Stimulated activated naive CD8-positive, alpha-beta T cell treated with anti-CD3 and anti-CD28 coated beads, Interleukin-15, Interleukin-2, amounts not matched to agents 100 U/mL and 50 U/mL, for 24 hours (primary cell): ENCODE measurements around the gene OSMR.

Source experiments
- ATAC-seq: fragments of 150-1000 bp; cut with Tn5 transposase; one replicate; pipeline ENCODE4 v1.10.0; 2021
- DNase-seq: peaks from one replicate; pipeline ENCODE4 v3.0.0; 2021

OSMR gene

DNA sequence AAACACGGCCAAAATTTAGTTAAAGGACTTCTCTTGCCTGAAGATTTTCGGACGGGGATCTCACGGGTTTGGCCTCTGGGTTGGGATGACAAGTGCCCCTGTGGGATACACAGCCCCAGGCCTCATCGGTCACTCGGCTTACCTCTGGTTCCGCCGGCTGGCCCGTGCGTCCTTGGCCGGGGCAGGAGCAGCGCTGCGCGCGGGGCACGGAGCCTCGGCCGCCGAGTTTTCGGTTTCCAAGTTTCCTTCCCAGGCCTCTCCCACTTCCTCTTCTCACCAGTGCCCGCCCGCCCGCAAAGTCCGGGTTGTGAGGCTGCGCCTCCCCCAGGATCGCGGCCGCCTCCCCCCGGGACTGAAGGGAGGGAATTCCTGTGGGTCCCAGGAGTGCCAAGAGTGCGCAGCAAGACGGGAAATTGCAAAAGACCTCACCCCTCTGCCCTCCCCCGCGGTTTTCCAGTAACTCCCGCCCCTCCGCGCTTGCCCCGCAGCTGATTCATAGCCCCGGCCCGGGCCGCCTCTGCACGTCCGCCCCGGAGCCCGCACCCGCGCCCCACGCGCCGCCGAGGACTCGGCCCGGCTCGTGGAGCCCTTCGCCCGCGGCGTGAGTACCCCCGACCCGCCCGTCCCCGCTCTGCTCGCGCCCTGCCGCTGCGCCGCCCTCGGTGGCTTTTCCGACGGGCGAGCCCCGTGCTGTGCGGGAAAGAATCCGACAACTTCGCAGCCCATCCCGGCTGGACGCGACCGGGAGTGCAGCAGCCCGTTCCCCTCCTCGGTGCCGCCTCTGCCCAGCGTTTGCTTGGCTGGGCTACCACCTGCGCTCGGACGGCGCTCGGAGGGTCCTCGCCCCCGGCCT lies at the start of gene OSMR:
Gene OSMR (plus strand): TSS at position 487 of the 853 bp plus-strand sequence. CDS start 23,033 bp downstream, outside the sequence.
- DNase-seq, result peak; percentile 27
- ATAC-seq, result peak; percentile 46

DNA sequence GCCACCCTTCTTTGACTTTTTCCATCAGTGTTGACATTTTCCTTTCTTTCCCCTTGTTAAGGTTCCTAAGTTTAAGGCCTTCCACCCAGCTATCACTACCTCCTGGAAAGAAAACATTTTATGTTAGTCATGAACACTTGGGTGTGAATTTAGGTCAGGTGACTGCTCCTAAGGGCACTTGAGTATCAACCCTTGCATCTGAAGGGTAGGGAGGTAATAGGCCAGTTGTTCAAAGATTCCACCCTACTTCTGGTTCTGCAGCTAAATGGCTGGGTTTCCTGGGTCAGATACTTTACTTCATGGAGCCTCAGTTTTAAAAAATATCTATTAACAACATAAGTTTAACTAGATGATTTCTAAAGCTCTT lies 49.1 kb upstream of the OSMR start:
- DNase-seq (no peak), ATAC-seq (peak; percentile 34)

DNA sequence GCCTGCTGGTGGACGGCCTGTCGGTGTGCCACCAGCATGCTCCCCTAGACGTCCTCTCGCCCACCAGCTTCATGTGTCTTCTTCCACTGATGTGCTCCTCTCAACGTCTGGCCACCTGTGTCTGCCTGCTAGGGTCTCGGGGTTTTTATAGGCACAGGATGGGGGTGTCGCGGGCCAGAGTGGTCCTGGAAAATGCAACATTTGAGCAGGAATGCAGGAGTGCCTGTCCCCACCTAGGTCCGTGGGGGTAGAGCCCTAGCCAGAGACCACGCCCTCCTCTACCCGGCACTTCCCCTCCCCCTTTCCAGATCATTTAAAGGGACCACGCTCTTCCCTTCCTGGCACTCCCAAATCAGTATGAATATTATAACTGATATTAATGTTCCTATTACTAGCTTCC lies 48.0 kb upstream of the OSMR start:
- no peak for ATAC-seq
- DNase-seq, result no peak

DNA sequence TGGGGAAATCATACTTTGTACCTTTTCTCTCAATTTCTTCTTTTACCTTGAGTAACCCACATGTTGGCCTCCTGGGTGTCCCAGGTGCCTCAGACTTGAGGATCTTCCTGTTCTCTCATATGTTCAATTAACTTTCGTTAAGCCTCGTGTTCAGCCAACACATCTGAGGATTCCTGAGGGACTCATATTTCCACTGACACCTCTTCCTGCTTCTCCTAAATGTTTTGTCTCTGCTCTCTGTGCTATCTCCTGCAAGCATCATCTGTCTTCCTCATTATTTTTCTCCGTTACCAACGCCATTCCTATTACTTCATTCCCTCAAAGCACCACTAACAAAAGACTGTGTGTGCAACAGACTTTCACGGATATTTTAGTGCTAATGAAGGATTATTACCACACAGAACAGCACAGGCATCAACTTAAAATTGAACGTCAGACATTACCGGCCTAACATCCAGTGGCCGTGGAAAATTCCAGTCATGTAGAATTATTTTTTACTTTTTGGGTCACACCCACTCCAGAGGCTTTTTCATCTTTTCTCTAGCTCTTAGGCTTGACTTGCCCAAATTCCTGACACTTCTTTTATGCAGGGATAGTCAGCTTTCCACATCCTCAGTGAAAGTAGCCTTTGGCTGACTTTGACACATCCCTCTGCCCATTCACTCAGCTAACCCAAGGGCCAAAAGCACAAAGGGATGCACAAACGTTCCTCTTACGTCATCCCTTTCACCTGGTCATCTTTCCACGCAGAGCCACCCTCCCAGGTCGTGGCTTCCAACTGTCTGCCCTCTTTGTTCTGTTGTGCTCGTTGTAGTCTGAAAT lies 46.0 kb upstream of the OSMR start:
- DNase-seq (no peak), ATAC-seq (no peak)

DNA sequence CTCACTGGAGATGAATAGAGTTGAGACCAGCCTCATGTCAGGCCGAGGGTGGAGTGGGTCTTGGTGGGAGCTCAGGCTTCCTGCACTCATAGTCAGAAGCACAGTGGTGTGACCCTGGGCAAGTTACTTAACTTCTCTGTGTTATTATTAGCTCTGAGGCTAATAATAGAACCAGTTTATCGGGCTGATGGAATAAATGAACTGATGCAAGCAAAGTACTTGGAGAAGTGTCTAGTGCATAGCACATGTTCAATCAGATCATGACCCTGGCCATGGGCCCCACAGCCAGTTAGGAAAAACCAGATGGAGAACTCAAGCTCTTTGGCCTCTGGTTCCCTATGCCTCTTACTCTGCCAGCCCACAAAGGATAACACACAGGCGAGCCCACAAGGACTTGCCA lies 45.3 kb upstream of the OSMR start:
- ATAC-seq (no peak), DNase-seq (no peak)

DNA sequence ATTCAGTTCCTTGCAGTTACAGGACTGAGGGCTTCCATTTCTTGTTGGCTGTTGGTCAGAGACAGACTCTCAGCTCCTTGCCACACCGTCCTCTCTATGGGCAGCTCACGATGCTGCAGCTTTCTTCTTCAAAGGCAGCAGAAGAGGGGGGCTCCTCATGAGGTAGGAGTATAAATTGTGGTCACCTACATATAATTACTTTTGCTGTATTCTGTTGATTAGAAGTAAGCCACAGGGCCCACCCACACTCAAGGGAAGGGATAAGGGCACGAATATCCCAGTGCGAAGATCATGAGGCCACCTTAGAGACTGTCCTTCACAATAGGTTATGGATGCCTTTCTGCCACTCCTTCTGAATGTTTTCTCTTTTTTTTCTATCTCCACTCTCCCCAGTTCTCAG lies 43.7 kb upstream of the OSMR start:
- ATAC-seq (no peak), DNase-seq (no peak)

DNA sequence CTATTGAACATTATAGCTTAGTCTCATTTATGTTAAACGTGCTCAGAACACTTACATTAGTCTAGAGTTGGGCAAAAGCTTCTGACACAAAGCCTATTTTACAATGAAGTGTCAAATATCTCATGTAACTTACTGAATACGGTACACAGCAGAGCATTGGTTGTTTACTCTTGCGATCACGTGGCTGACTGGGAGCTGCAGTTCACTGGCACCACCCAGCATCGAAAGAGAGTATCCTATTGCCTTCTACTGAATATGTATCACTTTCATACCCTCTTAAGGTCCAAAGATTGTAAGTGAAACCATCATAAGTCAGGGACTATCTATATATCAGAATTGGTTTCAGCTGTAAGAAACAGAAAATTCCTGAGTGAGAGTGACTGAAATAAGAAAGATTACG lies 42.6 kb upstream of the OSMR start:
- ATAC-seq (no peak), DNase-seq (no peak)

DNA sequence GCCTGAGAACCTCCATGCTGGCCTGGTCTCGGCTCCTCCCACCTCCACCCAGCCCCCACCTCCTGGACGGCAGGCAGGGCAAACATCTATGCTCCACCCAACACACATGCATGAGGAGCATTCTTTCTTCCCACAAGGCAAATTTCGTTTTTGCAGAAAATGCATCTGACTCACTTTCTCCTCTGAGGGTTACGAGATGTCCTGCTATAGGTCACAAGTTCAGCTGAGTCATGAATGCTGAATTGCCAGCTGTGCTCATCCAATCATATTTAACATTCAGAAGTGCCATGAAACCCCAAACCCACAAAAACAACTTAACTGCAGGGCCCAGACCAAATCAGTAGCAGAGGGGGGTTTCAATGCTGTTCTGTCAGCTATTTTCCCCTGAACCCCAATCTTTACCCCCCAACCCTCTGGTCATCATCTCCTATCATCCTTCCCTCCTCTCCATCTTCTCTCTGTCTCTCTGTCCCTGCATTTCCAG lies 39.0 kb upstream of the OSMR start:
- DNase-seq (no peak), ATAC-seq (no peak)

DNA sequence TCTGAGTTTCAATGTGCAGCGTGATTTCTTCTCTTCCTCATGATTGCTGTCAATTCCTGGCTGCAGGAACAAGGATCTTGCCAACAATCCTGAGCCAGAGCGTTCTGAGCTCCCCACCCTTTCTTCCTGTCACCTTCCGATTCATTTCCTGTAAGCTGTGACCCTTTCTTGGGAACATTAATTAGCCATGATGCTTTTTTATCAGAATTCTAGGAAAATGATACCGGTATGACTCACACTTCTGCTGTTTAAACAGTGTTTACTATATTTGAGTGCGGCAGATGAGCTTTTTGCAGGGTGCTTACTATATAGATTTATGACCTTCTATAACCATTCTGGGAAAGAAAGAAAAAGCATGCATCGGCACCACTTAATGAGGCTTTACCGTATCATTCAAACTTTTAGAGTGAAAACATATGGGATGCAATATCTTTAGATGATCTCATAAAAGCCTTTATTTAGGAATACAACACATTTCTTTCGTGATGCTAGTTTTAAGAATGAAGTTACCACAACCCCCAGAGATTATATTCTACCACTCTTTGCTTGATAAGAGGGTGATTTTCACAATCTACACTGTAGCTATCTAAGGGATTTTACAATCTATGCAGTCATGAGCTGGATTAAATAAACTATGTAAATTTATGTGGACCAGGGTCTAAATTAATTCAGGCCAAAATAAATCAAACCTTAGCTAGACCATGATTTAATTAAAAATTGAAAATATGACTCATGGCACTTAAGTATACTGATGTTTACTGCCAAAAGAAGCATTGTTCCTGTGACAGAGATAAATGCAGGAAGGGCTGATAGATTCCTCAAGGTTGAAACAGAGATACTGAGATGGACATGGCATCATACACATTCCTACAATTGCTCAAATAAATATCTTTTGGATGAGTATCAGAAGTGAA lies 38.0 kb upstream of the OSMR start:
- DNase-seq (no peak), ATAC-seq (no peak)

DNA sequence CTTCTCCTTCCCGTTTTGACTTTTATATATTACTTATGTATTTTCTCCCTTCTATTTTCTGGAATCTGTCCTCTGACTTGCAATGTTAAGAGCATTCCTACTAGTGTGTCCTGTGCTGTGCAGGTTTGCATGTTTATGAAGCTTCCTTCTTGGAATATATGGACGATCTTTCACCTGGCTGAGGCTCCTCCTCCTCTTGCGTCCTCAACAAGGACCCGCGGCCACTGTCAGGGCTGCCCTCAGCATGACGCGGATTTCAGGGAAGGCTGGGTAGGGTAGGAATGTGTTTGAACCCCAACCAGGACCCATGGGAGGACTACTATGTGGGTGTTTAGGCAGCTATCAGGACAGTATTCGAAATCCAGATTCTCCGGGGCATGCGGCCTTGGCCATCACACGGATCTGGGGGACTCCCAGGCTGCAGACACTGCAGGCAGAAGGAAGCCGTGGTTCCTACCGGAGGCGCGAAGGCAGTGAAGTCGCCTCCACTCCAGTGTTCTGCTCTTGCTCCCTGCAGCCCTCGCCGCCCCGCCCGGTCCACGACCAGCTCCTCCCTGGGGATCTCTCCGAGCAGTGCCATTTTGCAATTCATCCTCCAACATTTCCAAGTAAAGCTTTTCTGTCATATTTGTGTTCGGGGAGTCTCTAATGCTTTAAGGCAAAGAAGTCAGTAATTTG lies 37.0 kb upstream of the OSMR start:
- DNase-seq, result no peak
- ATAC-seq, result no peak

DNA sequence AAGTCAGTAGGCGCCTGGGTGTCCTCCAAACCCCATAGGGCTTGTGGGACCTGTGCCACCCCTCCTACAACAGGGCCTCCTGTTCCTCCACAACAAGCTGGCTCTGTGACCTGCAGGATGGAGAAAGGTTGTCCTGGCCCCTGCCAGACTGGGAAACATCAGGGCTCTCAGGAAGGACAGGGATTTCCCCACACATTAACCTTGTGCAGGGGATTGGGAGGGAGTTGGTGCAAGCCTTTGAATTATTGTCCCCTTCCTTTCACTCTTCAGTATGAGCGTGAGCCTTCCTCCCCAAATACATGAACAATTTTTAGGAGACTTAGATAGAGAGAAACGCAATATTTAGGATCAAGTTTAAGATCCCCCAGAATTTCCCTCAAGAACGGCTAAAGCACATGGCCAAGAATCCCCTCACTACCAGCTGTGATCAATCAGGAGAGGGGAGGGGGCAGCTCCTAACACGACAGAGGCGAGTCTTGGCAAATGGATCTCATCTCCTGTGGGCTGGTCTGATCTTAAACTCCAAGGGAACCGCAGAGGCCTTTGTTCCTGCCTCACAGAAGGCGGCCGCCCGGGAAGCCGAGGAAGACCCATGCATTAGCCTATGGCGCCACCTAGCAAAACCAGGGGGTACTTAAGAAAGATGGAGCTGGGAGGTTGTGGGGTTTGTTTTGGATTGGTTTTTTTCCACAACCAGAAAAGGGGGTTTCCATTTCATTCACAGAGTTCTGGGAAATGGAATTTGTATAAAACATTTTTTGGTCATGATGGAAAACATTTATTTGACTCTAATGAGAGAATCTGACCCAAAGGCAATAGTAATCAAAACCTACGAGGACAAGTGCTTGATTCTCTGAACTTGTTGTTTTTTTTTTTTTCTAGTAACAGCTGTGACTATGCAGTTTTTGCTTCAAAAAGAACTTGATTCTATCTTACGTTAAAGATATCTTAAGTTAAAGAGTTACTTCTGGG lies 36.1 kb upstream of the OSMR start:
- ATAC-seq (peak; percentile 52), DNase-seq (peak; percentile 60)

DNA sequence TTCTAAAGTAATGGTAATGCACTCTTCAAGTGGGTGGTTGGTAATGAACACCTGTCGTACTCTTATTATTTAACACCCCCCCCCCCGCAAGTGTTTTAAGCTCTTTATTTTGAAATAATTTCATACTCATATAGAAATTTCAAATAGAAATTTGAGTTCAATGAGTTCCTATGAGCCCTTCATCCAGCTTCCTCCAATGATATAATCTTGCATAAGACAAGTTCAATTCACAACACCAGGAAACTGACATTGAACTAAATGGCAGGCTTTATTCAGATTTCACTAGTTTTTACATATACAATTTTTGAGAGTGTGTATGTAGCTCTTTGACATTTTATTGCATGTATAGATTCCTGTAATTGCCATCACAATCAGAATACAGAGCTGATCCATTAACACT lies 30.9 kb upstream of the OSMR start:
- no peak for DNase-seq
- ATAC-seq, result no peak

DNA sequence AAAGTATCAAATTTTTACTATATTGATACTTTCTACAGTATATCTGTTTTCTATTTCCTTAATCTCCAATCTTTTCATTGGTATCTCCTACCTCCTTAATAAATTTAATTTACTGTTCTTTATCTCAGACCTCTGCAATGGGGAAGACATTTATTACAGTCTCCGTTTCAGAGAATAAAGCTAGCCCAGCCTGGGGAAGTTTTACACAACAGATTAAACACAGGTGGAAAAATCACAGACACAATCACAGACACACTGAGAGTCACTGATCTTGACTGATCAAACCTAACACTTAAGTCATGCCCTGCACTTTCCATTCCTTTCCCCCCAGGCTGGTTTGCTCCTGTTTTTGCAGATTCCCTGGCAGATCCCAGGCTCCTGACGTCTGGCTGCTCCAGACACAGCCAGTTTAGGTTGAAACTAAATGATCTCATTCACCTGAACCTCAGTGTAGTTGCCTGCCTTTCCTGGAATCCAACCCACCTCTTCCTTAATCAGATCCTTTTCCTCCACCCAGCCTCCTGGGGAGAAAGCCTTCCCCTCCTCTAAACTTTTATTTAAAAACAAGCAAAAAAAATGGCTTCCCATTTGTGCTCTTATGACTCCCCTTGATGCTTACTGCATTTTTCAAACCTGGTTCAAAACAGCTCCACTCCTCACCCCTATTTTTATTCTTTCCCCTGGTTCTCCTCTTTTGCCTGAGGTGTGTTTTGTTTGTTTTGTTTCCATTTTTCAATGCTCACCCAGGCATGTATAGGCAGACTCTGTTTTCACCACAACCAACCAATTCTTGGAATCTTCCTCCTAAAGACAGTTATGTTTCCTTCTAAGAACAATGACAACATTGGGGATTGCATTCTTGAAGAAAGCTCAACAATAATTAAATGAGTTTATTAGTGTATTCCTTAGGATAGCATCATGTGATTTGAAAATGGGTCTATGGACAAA lies 29.5 kb upstream of the OSMR start:
- DNase-seq (no peak), ATAC-seq (no peak)

DNA sequence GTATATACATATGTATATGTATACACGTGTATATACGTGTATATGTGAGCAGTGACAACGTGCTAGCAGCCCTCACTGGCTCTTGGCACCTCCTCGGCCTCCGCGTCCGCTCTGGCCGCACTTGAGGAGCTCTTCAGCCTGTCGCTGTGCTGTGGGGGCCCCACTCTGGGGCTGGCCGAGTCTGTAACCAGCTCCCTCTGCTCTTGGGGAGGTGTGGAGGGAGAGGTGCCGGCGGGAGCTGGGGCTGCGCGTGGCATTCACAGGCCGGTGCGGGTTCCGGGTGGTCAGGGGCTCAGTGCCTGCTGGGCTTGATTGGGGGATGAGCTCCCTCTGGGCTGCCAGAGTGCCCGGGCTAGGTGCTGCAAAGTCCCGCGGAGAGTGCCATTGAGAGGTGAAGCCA lies 24.1 kb upstream of the OSMR start:
- ATAC-seq (no peak), DNase-seq (no peak)

DNA sequence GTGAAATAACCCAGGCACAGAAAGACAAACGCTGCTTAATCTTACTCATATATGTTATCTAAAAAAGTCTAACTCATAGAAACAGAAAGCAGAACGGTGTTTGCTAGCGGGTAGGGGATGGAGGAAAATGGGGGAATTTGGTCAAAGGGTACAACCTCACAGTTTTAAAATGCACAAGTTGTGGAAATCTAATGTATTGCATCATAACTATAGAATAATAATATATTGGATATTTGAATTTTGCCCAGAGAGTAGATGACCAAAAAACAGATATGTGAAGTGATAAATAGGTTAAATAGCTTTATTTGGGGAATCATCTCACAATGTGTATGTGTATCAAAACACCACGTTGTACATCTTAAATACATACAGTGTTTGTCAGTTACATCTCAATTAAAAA lies 22.3 kb upstream of the OSMR start:
- DNase-seq (no peak), ATAC-seq (no peak)

DNA sequence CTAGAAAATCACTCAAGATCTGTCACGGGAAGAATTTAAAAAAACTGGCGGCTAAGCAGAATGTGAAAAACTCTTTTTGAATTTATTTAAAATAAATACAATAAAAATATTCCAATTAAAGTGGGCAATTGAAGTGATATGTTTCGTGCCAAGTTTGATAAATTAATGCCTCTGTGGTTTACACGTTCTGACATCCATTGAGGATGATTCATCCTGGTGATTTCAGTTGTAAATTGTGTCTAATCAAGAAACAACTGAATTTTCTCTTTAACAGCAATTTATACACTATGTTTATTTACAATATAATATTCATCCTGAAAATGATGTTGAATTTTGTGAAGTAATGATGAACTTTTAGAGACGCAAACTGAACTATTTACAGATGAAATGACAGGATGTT lies 21.0 kb upstream of the OSMR start:
- DNase-seq (no peak), ATAC-seq (no peak)

DNA sequence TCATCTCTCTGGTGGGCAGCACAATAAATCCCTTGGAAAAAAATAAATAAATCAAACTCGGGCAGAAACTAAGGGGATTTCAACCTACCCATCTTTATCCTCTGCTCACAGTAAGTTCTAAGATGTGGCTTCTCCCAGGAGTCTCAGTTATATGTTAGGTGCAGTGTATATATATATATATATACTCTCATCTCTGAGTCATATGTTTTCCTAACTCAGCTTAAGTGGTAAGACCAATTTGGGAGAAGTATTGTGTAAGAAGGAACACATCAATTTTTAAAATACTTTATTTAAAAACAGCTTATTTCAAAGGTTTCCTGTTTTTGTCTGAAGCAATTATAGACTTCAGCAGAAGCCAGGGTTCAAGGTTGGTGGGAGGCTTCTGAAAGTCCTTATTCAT lies 20.3 kb upstream of the OSMR start:
- no peak for ATAC-seq
- no peak for DNase-seq

DNA sequence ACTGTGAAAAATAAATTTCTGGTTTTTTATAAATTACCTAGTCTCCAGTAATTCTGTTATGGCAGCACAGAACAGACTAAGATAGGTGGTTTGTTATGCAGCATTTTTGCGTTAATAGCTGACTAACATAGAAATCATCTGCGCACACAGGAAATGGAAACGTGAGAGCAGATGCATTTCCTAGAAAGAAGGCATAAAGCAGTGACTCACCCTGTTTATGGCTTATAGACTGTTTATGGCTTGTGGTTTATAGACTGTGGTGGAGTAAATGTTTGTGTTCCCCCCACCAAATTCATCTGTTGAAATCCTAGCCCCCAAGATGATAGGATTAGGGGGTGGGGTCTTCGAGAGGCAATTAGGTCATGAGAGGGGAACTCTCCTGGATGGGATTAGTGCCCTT lies 18.3 kb upstream of the OSMR start:
- ATAC-seq (no peak), DNase-seq (no peak)

DNA sequence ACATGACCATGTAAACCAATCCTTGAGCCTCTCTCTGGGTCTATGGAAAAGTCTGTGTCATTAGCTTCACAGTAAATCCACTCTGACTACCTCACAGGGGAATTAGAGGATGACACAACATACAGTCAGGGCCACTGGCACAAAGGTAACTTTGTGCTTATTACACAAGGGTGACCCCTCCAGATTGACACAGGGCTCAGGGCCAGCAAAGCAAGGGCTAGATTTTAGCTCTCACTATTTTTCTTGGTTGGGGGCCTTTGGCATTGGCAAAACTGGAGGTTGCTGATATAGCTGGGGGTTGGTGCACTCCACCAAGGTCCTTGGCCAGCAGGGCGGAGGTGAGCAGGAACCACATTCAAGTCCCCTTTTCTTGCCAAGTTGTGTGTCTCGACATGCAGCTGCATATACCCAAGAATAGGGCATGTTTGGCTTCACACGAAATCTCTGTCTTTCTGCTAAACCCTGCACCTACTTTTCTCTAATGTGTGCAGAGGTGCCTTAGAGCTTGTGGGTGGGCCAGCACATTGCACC lies 15.2 kb upstream of the OSMR start:
- no peak for DNase-seq

More for the DNA sequence above, 15.2 kb upstream of the OSMR start:
- no peak for ATAC-seq
